ENCODE measurements around the gene PLA2G4A.

Gene PLA2G4A

DNA sequence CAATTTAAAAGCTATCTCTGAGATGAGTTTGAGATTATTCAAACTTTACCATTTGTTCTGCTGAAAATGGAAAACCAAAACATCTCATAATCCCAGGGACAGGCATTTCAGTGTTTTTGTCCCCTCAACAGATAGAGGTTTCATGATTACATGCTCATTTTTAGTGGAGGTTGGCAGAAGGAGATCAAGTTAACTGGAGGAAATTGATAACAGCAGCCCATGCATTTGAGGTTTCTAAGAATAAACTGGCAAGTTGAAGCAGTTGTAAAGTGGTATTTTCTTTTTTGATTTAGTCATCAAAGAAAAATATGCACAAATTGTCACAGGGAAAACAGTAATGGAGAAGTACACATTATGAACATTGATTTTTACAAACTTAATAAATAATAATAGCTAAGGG is 205.8 kb downstream of the PLA2G4A start:
- H3K4me3 ChIP-seq (ENCODE audit: low read depth, low read length): no peak overlapping the region
- no peak for DNase-seq (ENCODE audit: low read depth)
- TF ChIP-seq, protein P1, sequence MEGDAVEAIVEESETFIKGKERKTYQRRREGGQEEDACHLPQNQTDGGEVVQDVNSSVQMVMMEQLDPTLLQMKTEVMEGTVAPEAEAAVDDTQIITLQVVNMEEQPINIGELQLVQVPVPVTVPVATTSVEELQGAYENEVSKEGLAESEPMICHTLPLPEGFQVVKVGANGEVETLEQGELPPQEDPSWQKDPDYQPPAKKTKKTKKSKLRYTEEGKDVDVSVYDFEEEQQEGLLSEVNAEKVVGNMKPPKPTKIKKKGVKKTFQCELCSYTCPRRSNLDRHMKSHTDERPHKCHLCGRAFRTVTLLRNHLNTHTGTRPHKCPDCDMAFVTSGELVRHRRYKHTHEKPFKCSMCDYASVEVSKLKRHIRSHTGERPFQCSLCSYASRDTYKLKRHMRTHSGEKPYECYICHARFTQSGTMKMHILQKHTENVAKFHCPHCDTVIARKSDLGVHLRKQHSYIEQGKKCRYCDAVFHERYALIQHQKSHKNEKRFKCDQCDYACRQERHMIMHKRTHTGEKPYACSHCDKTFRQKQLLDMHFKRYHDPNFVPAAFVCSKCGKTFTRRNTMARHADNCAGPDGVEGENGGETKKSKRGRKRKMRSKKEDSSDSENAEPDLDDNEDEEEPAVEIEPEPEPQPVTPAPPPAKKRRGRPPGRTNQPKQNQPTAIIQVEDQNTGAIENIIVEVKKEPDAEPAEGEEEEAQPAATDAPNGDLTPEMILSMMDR (IDR thresholded peaks at IDR 0.05; ENCODE audit: control insufficient read depth, extremely low read depth, insufficient read depth): no peak

DNA sequence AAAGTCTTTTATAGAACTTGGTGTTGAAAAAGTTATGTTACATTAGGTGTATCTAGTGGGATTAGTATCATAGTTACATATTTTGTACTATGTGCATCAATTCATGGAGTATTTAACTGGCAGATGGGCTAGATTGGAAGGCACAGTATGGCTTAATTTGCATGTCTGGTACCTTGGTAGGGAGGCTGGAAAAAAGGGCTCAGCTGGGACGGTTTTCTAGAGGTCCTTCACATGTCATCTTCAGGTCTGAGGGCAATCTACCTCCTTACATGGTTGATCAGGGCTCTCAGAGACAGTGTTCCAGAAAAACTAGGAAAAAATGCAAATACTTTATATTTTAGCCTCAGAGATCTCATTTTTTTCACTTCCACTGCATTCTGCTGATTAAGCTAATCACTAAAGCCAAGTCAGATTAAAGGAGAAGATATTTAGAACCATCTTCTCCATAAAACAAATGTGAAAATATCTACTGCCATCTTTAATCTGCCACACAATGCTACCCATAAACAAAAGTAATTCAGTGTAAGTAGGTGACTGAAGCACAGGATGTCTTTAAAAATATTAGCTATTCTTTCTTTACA is 209.3 kb downstream of the PLA2G4A start:
- TF ChIP-seq, protein P1 (IDR thresholded peaks at IDR 0.05; ENCODE audit: control insufficient read depth, extremely low read depth, insufficient read depth): no peak
- DNase-seq (ENCODE audit: low read depth): no peak
- H3K4me3 ChIP-seq (ENCODE audit: low read depth, low read length): no peak overlapping the region

Measured in LNCaP clone FGC (cell line).